GM19468 (cell line): ENCODE measurements around the gene NANOS2.
"Not testable (repeated sequence)": the region's sequence is repeated elsewhere in the genome, so short reads cannot be mapped to it uniquely, and the experiment has no call there.

ENCODE experiments used
- ATAC-seq: cut with Tn5 transposase; IDR thresholded peaks from one replicate; pipeline ENCODE4 v1.9.1; 2021; ENCODE audit warnings: mild to moderate bottlenecking, moderate library complexity, moderate number of reproducible peaks; ENCODE audit not compliant: unreplicated experiment; ENCODE audit errors: extremely low read depth

The NANOS2 gene

GRCh38 chr19:45899253-45899652, 15.3 kb downstream of the NANOS2 start:
- ATAC-seq: no peak

GRCh38 chr19:45897261-45897812, 17.2 kb downstream of the NANOS2 start:
- no peak for ATAC-seq

- ATAC-seq: not testable (repeated sequence)
These were observed 18.5 kb downstream of the NANOS2 start for GRCh38 chr19:45895983-45896599.

- ATAC-seq: no peak
These were observed 19.0 kb downstream of the NANOS2 start for GRCh38 chr19:45895519-45895972.

GRCh38 chr19:45890877-45891276, 23.7 kb downstream of the NANOS2 start:
- no peak for ATAC-seq

- ATAC-seq: no peak
These were observed 25.2 kb downstream of the NANOS2 start for GRCh38 chr19:45889210-45889885.

- no peak for ATAC-seq
These were observed 27.3 kb downstream of the NANOS2 start for GRCh38 chr19:45887200-45887710.

GRCh38 chr19:45886427-45887199, 28.0 kb downstream of the NANOS2 start:
- no peak for ATAC-seq

- no peak for ATAC-seq
These were observed 28.8 kb downstream of the NANOS2 start, which contains the start of gene IRF2BP1 for GRCh38 chr19:45885556-45886426. IRF2BP1 (minus strand) TSS chr19:45886141; CDS start chr19:45885774, 367 bp downstream.

- ATAC-seq: no peak
These were observed 29.7 kb downstream of the NANOS2 start for GRCh38 chr19:45884682-45885555.

GRCh38 chr19:45883881-45884681, 30.5 kb downstream of the NANOS2 start:
- no peak for ATAC-seq

GRCh38 chr19:45883586-45883880, 31.0 kb downstream of the NANOS2 start:
- ATAC-seq: no peak

GRCh38 chr19:45882652-45883585, 31.7 kb downstream of the NANOS2 start:
- ATAC-seq: no peak

- ATAC-seq: no peak
These were observed 32.6 kb downstream of the NANOS2 start for GRCh38 chr19:45881909-45882528.

GRCh38 chr19:45881082-45881908, 33.3 kb downstream of the NANOS2 start:
- no peak for ATAC-seq

- ATAC-seq: no peak
These were observed 34.6 kb downstream of the NANOS2 start for GRCh38 chr19:45879971-45880370.
